BJ (cell line): Measurements from ENCODE around the gene TPM4. TPM values are rescaled to one million over a fixed set of nuclear protein-coding genes. Genes with fewer than 3 reads are reported as not detected.

Experiments used
- CTCF ChIA-PET: fragments of 350-600 bp; formaldehyde crosslinking; extraction: SDS; loops from one replicate; lab custom pipeline; 2021; ENCODE audit warnings: antibody characterized with exemption, inconsistent platforms; lab: Yijun Ruan, JAX
- POLR2A ChIA-PET: fragments of 300-600 bp; sonication (Branson Sonifier 250); formaldehyde crosslinking; extraction: SDS; loops from one replicate; lab custom pipeline; 2021; ENCODE audit warnings: antibody characterized with exemption; lab: Charles Lee
- DNase-seq: peaks from one replicate; pipeline ENCODE4 v3.0.0-alpha.2; 2011; ENCODE audit warnings: low read depth
- H3K27me3 ChIP-seq: 2 replicates; pipeline ENCODE4 v1.6.0; 2011; ENCODE audit warnings: low read length; ENCODE audit not compliant: control insufficient read depth, insufficient read depth
- H3K36me3 ChIP-seq: 2 replicates; pipeline ENCODE4 v1.5.1; 2011; ENCODE audit warnings: low read length; ENCODE audit not compliant: control insufficient read depth, insufficient read depth
- H3K4me3 ChIP-seq: 2 replicates; pipeline ENCODE4 v1.5.1; 2011; ENCODE audit warnings: low read depth, mild to moderate bottlenecking, control low read depth, low read length
- CTCF ChIP-seq: IDR thresholded peaks from 2 replicates; pipeline ENCODE4 v1.5.1; 2011; ENCODE audit warnings: low read depth, mild to moderate bottlenecking, control low read depth, inconsistent platforms, low read length, moderate library complexity; ENCODE audit not compliant: insufficient read depth
- polyA plus RNA-seq: library from polyadenylated mRNA; depleted of rRNA; stranded (reverse); fragments of >200 nt; gene quantifications from 2 replicates; pipeline ENCODE4 v1.2.3, GENCODE V29; 2011

The TPM4 gene
- polyA plus RNA-seq, 1 experiment: 942 TPM

- ChIA-PET CTCF (no interaction called here), POLR2A (no interaction called here)
- Histone ChIP-seq H3K36me3 (peaks cover 45% of the 10 kb centered on the region), H3K27me3 (no peaks in the 10 kb centered on the region), H3K4me3 (no peak overlapping the region)
- no peak for DNase-seq
- no peak for TF ChIP-seq CTCF
Observed at GRCh38 chr19:16127776-16128371, 51.6 kb downstream of the TPM4 start.

GRCh38 chr19:16131648-16132047 is 55.4 kb downstream of the TPM4 start:
- no peaks in the 10 kb centered on the region for H3K27me3 ChIP-seq
- TF ChIP-seq CTCF: no peak
- POLR2A ChIA-PET: no interaction called here
- no peak for DNase-seq
- CTCF ChIA-PET: no interaction called here
- no peak overlapping the region for H3K4me3 ChIP-seq
- peaks cover 36% of the 10 kb centered on the region for H3K36me3 ChIP-seq

- H3K27me3 ChIP-seq: no peaks in the 10 kb centered on the region
- CTCF ChIA-PET: no interaction called here
- no peak overlapping the region for H3K4me3 ChIP-seq
- no peak for DNase-seq
- peaks cover 17% of the 10 kb centered on the region for H3K36me3 ChIP-seq
- TF ChIP-seq CTCF: no peak
- POLR2A ChIA-PET: no interaction called here
Observed at GRCh38 chr19:16133818-16134217, 57.5 kb downstream of the TPM4 start.

- DNase-seq: no peak
Observed at GRCh38 chr19:16134510-16134909, 58.2 kb downstream of the TPM4 start.

GRCh38 chr19:16135430-16136127 is 59.3 kb downstream of the TPM4 start:
- POLR2A ChIA-PET: no interaction called here
- no peak for TF ChIP-seq CTCF
- CTCF ChIA-PET: interaction anchor here (1.0 kb wide), 1 partner anchor 23 kb away, joined by 3 read pairs; no protein-coding TSS in a partner anchor
- DNase-seq: no peak
- Histone ChIP-seq H3K4me3 (no peak overlapping the region), H3K36me3 (peaks cover 10% of the 10 kb centered on the region), H3K27me3 (no peaks in the 10 kb centered on the region)

More at GRCh38 chr19:16134510-16134909, 58.2 kb downstream of the TPM4 start:
- Histone ChIP-seq H3K4me3 (no peak overlapping the region), H3K27me3 (no peaks in the 10 kb centered on the region), H3K36me3 (peaks cover 14% of the 10 kb centered on the region)
- CTCF ChIA-PET: no interaction called here
- TF ChIP-seq CTCF: no peak
- POLR2A ChIA-PET: no interaction called here
